ENCODE results near the gene PRSS27.

PRSS27 gene

GRCh38 chr16:2752035-2752849 is 32.2 kb upstream of the PRSS27 start, which contains the start of gene SRRM2:
Gene SRRM2 (plus strand): TSS chr16:2752638. CDS start chr16:2756365, 3,727 bp downstream.
- in situ Hi-C loops (cut with MboI; ENCODE audit: low sequenced_read_pairs, unreplicated experiment): no loop called here
- no peak for TF ChIP-seq CTCF (IDR thresholded peaks at IDR 0.05; ENCODE audit: borderline replicate concordance, control extremely low read depth, extremely low read depth, insufficient read depth, missing control alignments)
- peak; percentile 98 for DNase-seq (ENCODE audit: low spot score)

DNA sequence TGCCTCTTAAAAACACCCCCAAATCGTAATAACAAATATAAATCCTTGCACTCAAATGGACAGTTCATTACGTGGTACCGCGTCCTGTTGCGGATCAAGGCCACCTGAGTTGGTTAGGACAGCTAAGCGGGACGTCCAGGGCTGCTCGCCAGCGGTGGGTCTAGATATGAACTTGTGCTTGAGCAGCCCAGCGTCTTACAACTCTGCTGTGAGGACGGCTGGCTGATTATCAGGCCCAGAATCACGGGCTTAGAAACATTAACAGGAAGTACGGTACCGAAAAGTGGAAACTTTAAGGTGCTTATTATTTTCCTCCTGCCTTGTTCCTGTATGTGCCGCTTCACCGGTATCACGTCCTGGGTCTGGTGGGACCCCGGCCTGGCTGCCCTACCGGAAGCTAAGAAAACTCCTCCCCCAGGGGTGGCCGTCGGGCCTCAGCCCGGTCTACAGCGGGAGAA is 31.6 kb upstream of the PRSS27 start:
- TF ChIP-seq CTCF (IDR thresholded peaks at IDR 0.05; ENCODE audit: borderline replicate concordance, control extremely low read depth, extremely low read depth, insufficient read depth, missing control alignments): no peak
- DNase-seq (ENCODE audit: low spot score): peak; percentile 87
- in situ Hi-C loops (cut with MboI; ENCODE audit: low sequenced_read_pairs, unreplicated experiment): no loop called here

DNA sequence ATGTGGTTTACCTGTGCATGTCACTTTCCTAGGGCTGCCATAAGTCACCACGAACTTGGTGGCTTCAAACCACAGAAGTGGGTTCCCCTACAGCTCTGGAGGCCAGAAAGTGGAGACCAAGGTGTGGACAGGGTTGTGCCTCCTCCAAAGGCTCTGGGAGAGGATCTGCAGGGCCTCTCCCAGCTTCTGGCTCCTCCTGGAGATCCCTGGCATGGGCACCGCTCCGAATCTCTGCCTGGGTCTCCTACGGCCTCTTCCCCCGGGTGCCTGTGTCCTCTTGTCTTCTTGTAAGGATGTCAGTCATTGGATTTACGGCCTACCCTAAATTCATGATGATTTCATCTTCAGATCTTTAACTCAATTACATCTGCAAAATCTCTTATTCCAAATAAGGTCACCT is 29.9 kb upstream of the PRSS27 start:
- no peak for TF ChIP-seq CTCF (IDR thresholded peaks at IDR 0.05; ENCODE audit: borderline replicate concordance, control extremely low read depth, extremely low read depth, insufficient read depth, missing control alignments)
- in situ Hi-C loops (cut with MboI; ENCODE audit: low sequenced_read_pairs, unreplicated experiment): no loop called here
- DNase-seq (ENCODE audit: low spot score): no peak

DNA sequence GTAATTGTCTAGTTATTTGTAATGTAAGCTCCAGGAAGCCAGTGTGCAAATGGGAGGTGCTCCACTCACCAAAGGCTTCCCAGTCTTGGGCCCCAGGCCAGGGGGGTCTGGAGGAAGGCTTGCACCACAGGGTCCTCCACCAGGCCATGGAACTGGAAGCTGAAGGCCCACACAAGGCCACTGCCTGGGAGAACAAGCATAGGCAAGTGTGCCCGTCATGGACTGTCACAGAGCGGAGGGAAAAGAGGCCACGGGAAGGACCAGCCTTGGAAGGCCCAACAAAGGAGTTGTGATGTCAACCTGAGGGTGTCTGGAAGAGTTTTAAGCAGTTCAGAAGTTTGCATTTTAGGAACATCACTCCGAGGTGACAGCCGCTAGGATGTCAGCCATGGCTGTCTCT is 29.5 kb upstream of the PRSS27 start:
- no peak for DNase-seq (ENCODE audit: low spot score)
- in situ Hi-C loops (cut with MboI; ENCODE audit: low sequenced_read_pairs, unreplicated experiment): no loop called here

DNA sequence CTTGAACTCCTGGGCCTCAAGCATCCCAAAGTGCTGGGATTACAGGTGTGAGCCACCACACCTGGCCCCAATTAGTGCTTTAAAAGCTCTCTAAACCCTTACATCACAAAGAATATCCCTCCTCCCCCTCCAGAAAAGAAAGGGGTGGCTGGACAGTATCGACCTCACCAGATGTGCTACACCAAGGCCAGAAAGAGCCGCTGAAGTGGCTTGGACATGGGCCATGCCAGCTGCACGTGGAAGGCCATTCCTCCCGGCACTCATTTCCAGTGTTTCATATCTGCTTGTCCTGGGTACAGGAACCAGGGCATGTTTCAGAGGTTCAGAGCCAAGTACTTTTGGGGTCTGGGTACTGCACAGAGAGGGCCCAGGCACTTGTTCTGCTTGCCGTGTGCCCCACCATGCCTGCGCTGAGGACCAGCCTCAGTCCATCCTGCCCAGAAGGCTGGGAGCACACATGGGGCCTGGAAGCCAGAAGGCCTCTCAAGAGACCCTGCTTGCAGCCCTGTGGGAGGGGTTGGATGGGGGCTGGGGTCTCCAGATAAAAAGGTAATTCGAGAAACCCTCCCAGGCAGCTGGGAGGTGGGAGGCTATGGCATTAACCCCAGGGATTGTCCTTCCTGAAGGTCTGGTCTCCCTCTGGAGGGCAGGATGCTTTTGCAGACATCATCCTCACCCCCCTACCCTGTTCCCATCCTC is 28.9 kb upstream of the PRSS27 start:
- no peak for TF ChIP-seq CTCF (IDR thresholded peaks at IDR 0.05; ENCODE audit: borderline replicate concordance, control extremely low read depth, extremely low read depth, insufficient read depth, missing control alignments)
- no peak for DNase-seq (ENCODE audit: low spot score)
- in situ Hi-C loops (cut with MboI; ENCODE audit: low sequenced_read_pairs, unreplicated experiment): no loop called here

More for the DNA sequence above, 29.5 kb upstream of the PRSS27 start:
- TF ChIP-seq CTCF (IDR thresholded peaks at IDR 0.05; ENCODE audit: borderline replicate concordance, control extremely low read depth, extremely low read depth, insufficient read depth, missing control alignments): no peak

DNA sequence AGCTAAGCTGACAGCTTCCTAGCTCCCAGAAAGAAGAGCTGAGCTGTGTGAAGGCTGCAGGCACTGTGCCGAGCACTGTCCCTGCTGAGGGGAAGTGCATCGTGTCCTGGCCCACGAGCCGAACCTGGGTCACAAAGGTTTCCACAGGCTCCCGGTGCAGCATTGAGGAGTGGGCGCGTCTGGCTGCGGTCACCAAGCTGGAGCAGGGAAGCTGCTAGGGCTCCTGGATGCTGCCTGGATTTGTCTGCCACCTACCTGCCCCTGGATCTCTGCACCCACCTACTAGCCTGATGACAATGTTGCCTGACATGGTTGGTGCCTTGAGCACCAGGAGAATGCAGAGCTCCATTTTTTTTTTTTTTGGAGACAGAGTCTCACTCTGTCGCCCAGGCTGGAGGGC is 25.9 kb upstream of the PRSS27 start:
- no peak for DNase-seq (ENCODE audit: low spot score)
- in situ Hi-C loops (cut with MboI; ENCODE audit: low sequenced_read_pairs, unreplicated experiment): no loop called here
- TF ChIP-seq CTCF (IDR thresholded peaks at IDR 0.05; ENCODE audit: borderline replicate concordance, control extremely low read depth, extremely low read depth, insufficient read depth, missing control alignments): no peak
